Activated CD4-positive, alpha-beta T cell treated with anti-CD3 and anti-CD28 coated beads, Interleukin-2, amount 10 ng/mL, durations not matched to agents 7 days and 5 days (primary cell): Measurements from ENCODE around the gene PLD4. TPM values are rescaled to one million over a fixed set of nuclear protein-coding genes. Genes with fewer than 3 reads are reported as not detected.

Experiments used
- CTCF ChIA-PET: fragments of 350-600 bp; sonication (Branson Sonifier 250); formaldehyde crosslinking; loops from one replicate; lab custom pipeline; 2021; ENCODE audit warnings: antibody characterized with exemption; lab: Charles Lee
- POLR2A ChIA-PET: fragments of 350-600 bp; sonication (Branson Sonifier 250); formaldehyde crosslinking; loops from one replicate; lab custom pipeline; 2021; ENCODE audit warnings: antibody characterized with exemption; lab: Charles Lee
- DNase-seq: peaks from one replicate; pipeline ENCODE4 v3.0.0-alpha.2; 2020
- H3K27ac Mint-ChIP-seq: one replicate; pipeline ENCODE4 v1.8.0; 2021; ENCODE audit warnings: mild to moderate bottlenecking, moderate library complexity, mixed read lengths
- H3K27me3 Mint-ChIP-seq: one replicate; pipeline ENCODE4 v1.8.0; 2021; ENCODE audit warnings: mixed read lengths
- H3K36me3 Mint-ChIP-seq: one replicate; pipeline ENCODE4 v1.8.0; 2021; ENCODE audit warnings: low read depth, mixed read lengths
- H3K4me1 Mint-ChIP-seq: one replicate; pipeline ENCODE4 v1.8.0; 2021; ENCODE audit warnings: mixed read lengths
- H3K4me3 Mint-ChIP-seq: one replicate; pipeline ENCODE4 v1.8.0; 2021; ENCODE audit warnings: mild to moderate bottlenecking, moderate library complexity, mixed read lengths
- H3K9me3 Mint-ChIP-seq: one replicate; pipeline ENCODE4 v1.8.0; 2021; ENCODE audit warnings: mixed read lengths
- total RNA-seq, 2 experiments: library from RNA; stranded (reverse); gene quantifications; one replicate each; pipeline ENCODE4 v1.2.3, GENCODE V29; 2021

Gene PLD4
- total RNA-seq, 2 experiments from 2014 or later = not detected

DNA sequence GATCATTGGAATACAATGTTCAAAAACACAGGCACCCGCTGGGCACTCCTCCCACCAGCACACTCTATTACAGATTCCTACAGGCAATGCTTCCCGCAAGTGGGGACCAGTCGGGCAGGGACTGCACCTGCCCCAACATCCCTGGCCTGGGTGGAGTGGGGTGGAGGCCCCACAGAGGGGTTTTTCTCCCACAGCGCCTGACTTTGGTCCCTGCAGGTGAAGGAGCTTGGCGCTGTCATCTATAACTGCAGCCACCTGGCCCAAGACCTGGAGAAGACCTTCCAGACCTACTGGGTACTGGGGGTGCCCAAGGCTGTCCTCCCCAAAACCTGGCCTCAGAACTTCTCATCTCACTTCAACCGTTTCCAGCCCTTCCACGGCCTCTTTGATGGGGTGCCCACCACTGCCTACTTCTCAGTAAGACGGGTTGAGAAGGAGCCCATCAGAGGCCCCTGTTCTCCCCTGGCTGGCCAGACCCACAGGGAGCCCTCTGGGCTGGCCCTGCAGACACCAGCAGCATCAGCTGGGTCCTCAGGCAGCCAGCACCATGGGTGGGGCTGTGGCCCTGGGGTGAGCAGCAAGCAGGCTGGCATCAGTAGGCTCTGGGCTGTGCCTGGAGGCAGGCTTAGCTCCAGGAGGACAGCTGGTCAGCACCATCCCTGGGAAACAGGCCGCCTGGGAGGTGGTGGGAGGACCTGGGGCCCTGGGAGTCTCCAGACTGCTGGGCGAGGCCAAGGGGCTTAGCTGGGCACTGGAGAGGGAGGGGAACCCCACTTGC is 6.0 kb downstream of the PLD4 start:
- POLR2A ChIA-PET = no interaction called here
- Mint-ChIP-seq H3K9me3 (no peaks in the 10 kb centered on the region), H3K4me1 (peaks cover 3% of the 10 kb centered on the region), H3K4me3 (no peak overlapping the region), H3K27ac (no peak overlapping the region), H3K36me3 (no peaks in the 10 kb centered on the region), H3K27me3 (peaks cover 18% of the 10 kb centered on the region)
- CTCF ChIA-PET = interaction anchor here (1.2 kb wide), 1 partner anchor 1733 kb away, joined by 5 read pairs; no protein-coding TSS in a partner anchor
- no peak for DNase-seq

GRCh38 chr14:104931304-104931770 is 6.7 kb downstream of the PLD4 start:
- no peaks in the 10 kb centered on the region for H3K36me3 Mint-ChIP-seq
- ChIA-PET CTCF (interaction anchor here (1.2 kb wide), 1 partner anchor 1732 kb away, joined by 5 read pairs; no protein-coding TSS in a partner anchor), POLR2A (no interaction called here)
- H3K4me1 Mint-ChIP-seq = peaks cover 3% of the 10 kb centered on the region
- no peak for DNase-seq
- no peak overlapping the region for H3K27ac Mint-ChIP-seq
- H3K4me3 Mint-ChIP-seq = no peak overlapping the region
- peaks cover 18% of the 10 kb centered on the region for H3K27me3 Mint-ChIP-seq
- H3K9me3 Mint-ChIP-seq = no peaks in the 10 kb centered on the region

- peaks cover 18% of the 10 kb centered on the region for H3K27me3 Mint-ChIP-seq
- H3K4me1 Mint-ChIP-seq = peaks cover 3% of the 10 kb centered on the region
- CTCF ChIA-PET = interaction anchor here (0.6 to 3.4 kb wide), 2 partner anchors 114 to 131 kb away, joined by 3 to 9 read pairs; no protein-coding TSS in a partner anchor
These were observed 7.3 kb downstream of the PLD4 start for GRCh38 chr14:104931771-104932675.

DNA sequence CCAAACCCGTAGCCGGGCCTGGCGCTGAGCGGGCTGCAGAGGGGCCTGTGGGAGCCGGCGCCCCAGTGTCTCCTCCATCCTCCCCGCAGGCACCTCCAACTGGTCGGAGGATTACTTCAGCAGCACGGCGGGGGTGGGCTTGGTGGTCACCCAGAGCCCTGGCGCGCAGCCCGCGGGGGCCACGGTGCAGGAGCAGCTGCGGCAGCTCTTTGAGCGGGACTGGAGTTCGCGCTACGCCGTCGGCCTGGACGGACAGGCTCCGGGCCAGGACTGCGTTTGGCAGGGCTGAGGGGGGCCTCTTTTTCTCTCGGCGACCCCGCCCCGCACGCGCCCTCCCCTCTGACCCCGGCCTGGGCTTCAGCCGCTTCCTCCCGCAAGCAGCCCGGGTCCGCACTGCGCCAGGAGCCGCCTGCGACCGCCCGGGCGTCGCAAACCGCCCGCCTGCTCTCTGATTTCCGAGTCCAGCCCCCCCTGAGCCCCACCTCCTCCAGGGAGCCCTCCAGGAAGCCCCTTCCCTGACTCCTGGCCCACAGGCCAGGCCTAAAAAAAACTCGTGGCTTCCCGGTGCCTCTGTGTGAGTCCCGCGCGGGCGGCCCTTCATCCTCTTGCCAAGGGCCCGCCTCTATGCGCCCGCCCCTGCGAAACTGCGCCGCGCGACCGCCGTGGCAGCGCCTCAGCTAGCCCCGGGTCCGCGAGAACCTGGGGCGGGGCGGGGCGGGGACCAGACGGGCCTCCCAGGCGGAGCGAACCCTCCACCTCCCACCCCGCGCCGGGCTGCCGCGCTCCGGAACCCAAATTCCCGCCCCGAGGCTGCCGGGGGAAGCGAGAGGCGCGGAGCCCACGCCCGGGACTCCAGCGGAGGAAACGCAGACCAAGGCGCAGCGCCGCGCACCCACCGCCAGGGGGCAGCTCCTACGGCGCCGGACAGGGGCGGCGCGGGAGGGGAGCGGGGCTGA is 8.3 kb downstream of the PLD4 start:
- ChIA-PET POLR2A (no interaction called here), CTCF (interaction anchor here (0.6 to 3.4 kb wide), 4 partner anchors 8 to 132 kb away, joined by 3 to 9 read pairs (median 3); partner anchors contain the start of genes GPR132 and PLD4)
- H3K4me3 Mint-ChIP-seq = no peak overlapping the region
- no peaks in the 10 kb centered on the region for H3K36me3 Mint-ChIP-seq
- peak; percentile 81 for DNase-seq
- no peak overlapping the region for H3K27ac Mint-ChIP-seq
- no peaks in the 10 kb centered on the region for H3K9me3 Mint-ChIP-seq
- H3K4me1 Mint-ChIP-seq = peaks cover 3% of the 10 kb centered on the region
- H3K27me3 Mint-ChIP-seq = peaks cover 26% of the 10 kb centered on the region

More at GRCh38 chr14:104931771-104932675, 7.3 kb downstream of the PLD4 start:
- peak overlapping the region; percentile 36 for H3K4me3 Mint-ChIP-seq
- no peaks in the 10 kb centered on the region for H3K36me3 Mint-ChIP-seq
- no peak overlapping the region for H3K27ac Mint-ChIP-seq
- POLR2A ChIA-PET = no interaction called here
- H3K9me3 Mint-ChIP-seq = no peaks in the 10 kb centered on the region
- DNase-seq = no peak

GRCh38 chr14:104933746-104934733 is 9.4 kb downstream of the PLD4 start:
- CTCF ChIA-PET = interaction anchor here (0.6 to 3.4 kb wide), 5 partner anchors 9 to 131 kb away, joined by 3 to 9 read pairs (median 3); partner anchors contain the start of genes GPR132 and PLD4
- DNase-seq = no peak
- peak overlapping the region; percentile 14 for H3K4me3 Mint-ChIP-seq

GRCh38 chr14:104935026-104935650 is 10.5 kb downstream of the PLD4 start:
- H3K4me3 Mint-ChIP-seq = no peak overlapping the region
- POLR2A ChIA-PET = no interaction called here
- peaks cover 3% of the 10 kb centered on the region for H3K4me1 Mint-ChIP-seq
- no peak for DNase-seq
- H3K27ac Mint-ChIP-seq = no peak overlapping the region
- no peaks in the 10 kb centered on the region for H3K36me3 Mint-ChIP-seq
- H3K9me3 Mint-ChIP-seq = no peaks in the 10 kb centered on the region
- CTCF ChIA-PET = interaction anchor here (0.6 to 3.4 kb wide), 3 partner anchors 107 to 139 kb away, joined by 3 to 9 read pairs (median 4); no protein-coding TSS in a partner anchor
- H3K27me3 Mint-ChIP-seq = peaks cover 34% of the 10 kb centered on the region

More at GRCh38 chr14:104933746-104934733, 9.4 kb downstream of the PLD4 start:
- H3K4me1 Mint-ChIP-seq = peaks cover 3% of the 10 kb centered on the region
- H3K36me3 Mint-ChIP-seq = no peaks in the 10 kb centered on the region
- no peaks in the 10 kb centered on the region for H3K9me3 Mint-ChIP-seq
- peaks cover 33% of the 10 kb centered on the region for H3K27me3 Mint-ChIP-seq
- H3K27ac Mint-ChIP-seq = no peak overlapping the region
- POLR2A ChIA-PET = no interaction called here

DNA sequence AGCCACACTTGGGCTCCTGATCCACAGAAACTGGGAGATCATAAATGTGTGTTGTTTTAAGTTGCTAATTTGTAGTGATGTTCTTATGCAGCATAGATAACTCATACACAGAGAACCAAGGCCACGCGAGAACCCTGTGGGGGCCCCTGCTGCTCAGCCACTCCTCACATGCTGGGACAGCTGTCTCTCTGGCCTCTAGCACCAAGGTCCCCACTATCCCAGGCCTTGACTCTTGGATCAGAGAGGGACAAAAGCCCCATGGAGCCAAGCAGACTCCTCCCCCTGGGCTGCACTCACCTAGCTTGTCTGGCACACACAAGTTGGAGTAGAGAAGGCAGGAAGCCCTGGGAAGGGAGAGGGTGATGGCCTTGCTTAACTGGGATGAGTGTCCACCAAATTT is 11.3 kb downstream of the PLD4 start:
- ChIA-PET CTCF (interaction anchor here (1.1 kb wide), 1 partner anchor 139 kb away, joined by 3 read pairs; no protein-coding TSS in a partner anchor), POLR2A (no interaction called here)
- H3K27ac Mint-ChIP-seq = no peak overlapping the region
- peaks cover 3% of the 10 kb centered on the region for H3K4me1 Mint-ChIP-seq
- no peak for DNase-seq
- H3K27me3 Mint-ChIP-seq = peaks cover 34% of the 10 kb centered on the region
- H3K36me3 Mint-ChIP-seq = no peaks in the 10 kb centered on the region
- no peak overlapping the region for H3K4me3 Mint-ChIP-seq
- no peaks in the 10 kb centered on the region for H3K9me3 Mint-ChIP-seq

- ChIA-PET POLR2A (no interaction called here), CTCF (interaction anchor here (0.9 kb wide), 1 partner anchor 92 kb away, joined by 3 read pairs; no protein-coding TSS in a partner anchor)
- peaks cover 34% of the 10 kb centered on the region for H3K27me3 Mint-ChIP-seq
- H3K9me3 Mint-ChIP-seq = no peaks in the 10 kb centered on the region
- no peak overlapping the region for H3K4me3 Mint-ChIP-seq
- no peak overlapping the region for H3K27ac Mint-ChIP-seq
- no peak for DNase-seq
- H3K4me1 Mint-ChIP-seq = peaks cover 3% of the 10 kb centered on the region
- no peaks in the 10 kb centered on the region for H3K36me3 Mint-ChIP-seq
These were observed 11.9 kb downstream of the PLD4 start for GRCh38 chr14:104936361-104937155.

DNA sequence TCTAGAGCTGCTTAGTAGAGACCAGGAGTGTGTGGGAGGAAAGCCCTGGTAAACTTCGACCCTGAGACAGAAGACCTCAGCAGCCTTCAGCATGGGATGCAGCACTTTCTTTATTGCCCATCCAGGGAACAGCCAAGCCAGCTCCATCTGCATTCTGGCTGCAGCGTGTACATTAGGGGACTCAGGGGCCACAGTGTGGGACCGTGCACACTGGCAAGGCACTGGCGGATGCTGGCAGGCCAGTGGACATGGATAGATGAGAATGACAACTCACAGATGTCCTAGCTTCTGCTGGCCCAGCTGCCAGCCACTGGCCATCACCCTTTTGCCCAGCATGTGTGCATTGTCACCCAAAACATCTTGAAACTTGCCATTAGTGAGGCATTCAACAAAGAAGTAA is 12.5 kb downstream of the PLD4 start:
- Mint-ChIP-seq H3K4me3 (no peak overlapping the region), H3K9me3 (no peaks in the 10 kb centered on the region), H3K27ac (no peak overlapping the region), H3K27me3 (peaks cover 33% of the 10 kb centered on the region), H3K4me1 (peaks cover 3% of the 10 kb centered on the region), H3K36me3 (no peaks in the 10 kb centered on the region)
- ChIA-PET POLR2A (no interaction called here), CTCF (interaction anchor here (0.9 kb wide), 1 partner anchor 92 kb away, joined by 3 read pairs; no protein-coding TSS in a partner anchor)
- DNase-seq = no peak
